ENCODE data around the gene ADARB2.
"Not testable (repeated sequence)": the region's sequence is repeated elsewhere in the genome, so short reads cannot be mapped to it uniquely, and the experiment has no call there.

The ADARB2 gene

GRCh38 chr10:1737222-1738061 lies at the start of gene ADARB2:
TSS of gene ADARB2 (minus strand) at chr10:1737525.
- DNase-seq, result no peak

GRCh38 chr10:1785835-1786234 lies 48.5 kb upstream of the ADARB2 start:
- DNase-seq, result no peak

- no peak for DNase-seq
These were observed 45.5 kb upstream of the ADARB2 start for GRCh38 chr10:1782841-1783240.

GRCh38 chr10:1779796-1780195 lies 42.5 kb upstream of the ADARB2 start:
- no peak for DNase-seq

DNA sequence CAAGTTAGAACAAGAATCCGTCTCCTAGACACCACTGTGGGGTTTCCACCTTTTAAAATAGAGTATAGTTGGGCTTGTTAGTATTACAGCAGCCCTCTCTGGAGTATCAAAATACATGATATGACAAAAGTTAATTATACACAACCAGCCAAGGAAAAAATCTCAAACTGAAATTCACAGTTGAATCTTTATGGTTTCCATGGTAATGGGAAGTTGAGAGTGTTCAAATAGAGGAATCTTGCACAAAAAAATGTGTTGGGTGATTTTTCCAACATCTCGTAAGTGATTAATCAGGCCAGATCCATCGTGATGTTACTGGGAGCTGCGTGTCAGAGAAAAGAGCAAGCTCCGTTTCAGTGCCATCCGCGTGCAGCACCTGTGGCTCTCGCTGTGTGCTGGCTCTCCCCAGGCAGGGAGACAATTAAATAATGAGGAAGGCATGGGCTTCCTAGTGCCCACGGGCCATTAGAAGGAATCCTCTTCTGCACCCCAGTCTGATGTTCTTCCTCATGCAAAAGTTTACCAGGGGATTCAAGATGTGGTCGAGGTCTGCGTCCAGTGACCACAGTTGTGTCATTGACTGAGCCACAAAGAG lies 41.1 kb upstream of the ADARB2 start:
- no peak for DNase-seq

GRCh38 chr10:1776127-1776662 lies 38.9 kb upstream of the ADARB2 start:
- no peak for DNase-seq

DNA sequence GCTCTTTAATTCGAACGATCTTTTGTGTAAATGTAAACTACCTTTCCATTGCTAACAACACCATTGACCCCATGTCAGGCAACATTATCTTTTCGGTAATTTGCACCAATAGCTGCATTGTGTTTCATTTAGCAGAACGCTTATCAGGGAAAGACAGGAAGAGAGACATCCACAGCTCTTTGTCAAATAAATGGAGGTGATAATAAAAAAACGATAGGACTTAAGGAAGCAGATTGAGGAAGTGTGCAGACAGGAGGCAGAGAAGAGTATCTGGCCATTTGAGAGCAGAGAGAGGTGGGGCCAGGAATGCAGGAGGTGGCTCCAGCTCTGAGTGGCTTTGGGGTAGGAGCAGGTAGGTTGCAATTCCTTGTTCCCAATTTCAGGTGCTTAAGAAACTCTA lies 37.5 kb upstream of the ADARB2 start:
- DNase-seq, result no peak

- DNase-seq, result not testable (repeated sequence)
These were observed 35.9 kb upstream of the ADARB2 start for GRCh38 chr10:1773204-1773603.

- no peak for DNase-seq
These were observed 28.7 kb upstream of the ADARB2 start for GRCh38 chr10:1766049-1766448.

GRCh38 chr10:1762076-1762475 lies 24.8 kb upstream of the ADARB2 start:
- no peak for DNase-seq

GRCh38 chr10:1754506-1755153 lies 17.3 kb upstream of the ADARB2 start:
- DNase-seq, result no peak

GRCh38 chr10:1752153-1752552 lies 14.8 kb upstream of the ADARB2 start:
- DNase-seq, result no peak

DNA sequence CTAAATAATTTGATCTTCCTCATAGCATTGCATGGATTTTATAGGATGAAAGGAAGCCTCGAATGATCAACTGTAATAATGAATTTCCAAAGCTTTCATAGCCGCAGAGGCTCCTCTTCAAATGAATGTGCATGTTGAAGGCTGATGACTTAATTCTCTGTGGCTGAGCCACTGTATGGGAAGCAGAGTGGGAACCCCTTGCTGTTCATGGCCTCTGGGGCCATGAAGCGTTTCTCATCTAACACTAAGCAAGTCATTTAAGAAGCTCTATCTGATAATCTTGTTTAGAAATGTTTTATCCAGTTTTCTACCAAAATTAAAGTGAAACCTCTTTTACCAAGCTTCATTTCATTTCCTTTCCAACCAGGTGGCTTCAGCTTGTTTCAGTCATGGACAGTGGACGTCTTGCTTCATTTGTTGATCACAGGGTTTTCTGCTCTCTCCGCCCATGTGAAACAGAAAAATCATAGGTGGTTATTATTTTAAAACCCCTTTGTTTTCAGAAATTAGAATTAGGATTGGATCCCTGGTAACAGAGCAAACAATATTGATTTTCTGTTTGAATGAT lies 10.3 kb upstream of the ADARB2 start:
- DNase-seq, result no peak

- no peak for DNase-seq
These were observed 9.5 kb upstream of the ADARB2 start for GRCh38 chr10:1746796-1747195.

DNA sequence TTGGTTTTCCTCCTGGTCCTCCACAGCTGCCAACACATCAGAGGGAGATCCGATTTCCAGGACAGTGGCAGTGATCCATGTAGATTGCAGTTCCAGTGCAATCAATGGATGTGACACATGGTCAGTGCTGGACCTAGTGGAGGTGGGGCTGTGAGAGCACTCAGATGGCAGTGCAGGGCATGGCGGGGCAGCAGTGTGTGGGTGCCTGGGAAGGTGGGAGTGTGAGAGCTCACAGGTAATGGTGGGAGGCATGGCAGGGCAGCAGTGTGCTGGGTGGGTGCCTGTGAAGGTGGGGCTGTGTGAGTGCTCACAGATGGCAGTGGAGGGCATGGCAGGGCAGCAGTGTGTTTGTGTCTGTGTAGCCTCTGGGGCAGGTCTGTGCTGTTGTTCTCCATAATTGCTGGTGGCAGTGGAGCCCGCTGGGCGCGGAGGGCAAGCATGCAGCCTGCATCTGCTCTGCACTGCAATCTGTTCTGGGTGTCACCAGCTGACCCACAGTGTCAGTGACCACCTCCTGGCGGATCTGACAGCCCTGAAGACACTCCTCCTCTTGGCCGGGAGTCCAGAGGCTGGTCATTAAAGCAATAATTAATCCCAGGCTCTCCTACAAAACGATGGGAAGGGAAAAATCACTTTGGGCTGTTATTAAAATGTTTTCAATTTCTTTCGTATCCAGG lies 8.6 kb upstream of the ADARB2 start:
- DNase-seq, result no peak

GRCh38 chr10:1744524-1744923 lies 7.2 kb upstream of the ADARB2 start:
- no peak for DNase-seq

DNA sequence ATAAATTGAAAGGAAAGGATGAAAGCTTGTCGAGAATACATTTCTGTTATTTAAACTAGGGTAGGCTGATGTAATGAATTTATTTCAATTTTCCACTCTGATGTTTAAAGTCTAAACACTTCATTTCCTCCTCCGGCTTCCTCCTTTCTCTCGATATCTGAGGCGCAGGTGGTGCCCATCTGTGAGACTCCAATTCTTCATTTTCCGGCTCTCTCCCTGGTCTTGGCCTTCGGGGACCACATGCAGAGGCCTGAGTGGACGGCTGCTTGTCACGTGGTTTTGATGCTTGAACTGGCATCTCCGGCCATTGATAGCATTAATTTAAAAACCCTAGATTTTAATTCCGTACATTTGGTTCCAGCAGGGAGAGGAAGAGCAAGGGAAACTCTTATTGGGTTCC lies 5.8 kb upstream of the ADARB2 start:
- DNase-seq, result no peak

DNA sequence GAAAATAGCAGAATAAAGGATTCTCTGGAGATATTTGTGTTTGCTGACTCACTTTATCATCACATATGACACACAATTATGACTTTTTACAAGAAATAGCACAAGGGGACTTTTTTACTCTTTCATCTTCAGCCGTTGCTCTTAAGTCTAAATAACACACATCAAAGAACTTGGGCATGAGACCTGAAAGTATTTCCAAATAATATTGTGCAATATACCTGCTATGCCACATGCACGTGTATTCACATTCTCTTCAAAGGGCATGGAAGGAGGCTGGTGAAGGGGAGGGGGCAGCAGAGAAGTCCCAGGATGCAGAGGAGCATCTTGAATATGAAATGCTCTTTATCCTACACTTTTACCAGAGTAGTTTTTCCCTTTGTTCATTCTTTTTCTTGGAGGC lies 4.1 kb upstream of the ADARB2 start:
- DNase-seq, result no peak

DNA sequence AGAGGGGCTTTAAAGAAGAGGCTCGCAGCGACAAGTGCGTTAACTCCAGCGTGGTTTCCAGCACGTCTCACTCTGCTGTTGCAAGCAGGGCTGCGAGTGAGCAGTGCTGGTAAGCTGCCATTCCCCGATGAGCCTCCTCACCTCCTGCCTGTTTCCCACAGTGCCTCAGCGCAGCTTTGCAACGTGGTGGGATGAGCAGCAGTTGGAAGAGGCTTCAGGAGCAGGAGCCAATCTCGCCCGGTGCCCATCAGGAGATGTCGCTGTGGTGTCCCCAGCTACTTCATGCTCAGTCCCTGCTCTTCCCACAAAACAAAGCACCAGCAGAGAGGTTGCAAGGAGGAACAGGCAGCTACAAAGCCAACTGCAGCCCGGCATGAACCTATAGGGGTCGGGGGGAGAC lies 2.4 kb upstream of the ADARB2 start:
- DNase-seq, result no peak

GRCh38 chr10:1738950-1739349 lies 1.6 kb upstream of the ADARB2 start:
- no peak for DNase-seq

GRCh38 chr10:1736972-1737221 lies 428 bp downstream of the ADARB2 start:
- no peak for DNase-seq

GRCh38 chr10:1736144-1736971 lies 967 bp downstream of the ADARB2 start:
- no peak for DNase-seq
